Progenitor cell of endocrine pancreas (in vitro differentiated cells): Measurements from ENCODE around the gene PPP1R14D. TPM values are rescaled to one million over a fixed set of nuclear protein-coding genes. Genes with fewer than 3 reads are reported as not detected.

Source experiments
- DNase-seq: peaks from one replicate; pipeline ENCODE4 v3.0.0; 2021; ENCODE audit warnings: low spot score; ENCODE audit not compliant: unreplicated experiment
- H3K27ac Mint-ChIP-seq: 2 replicates; pipeline ENCODE4 v1.8.0; 2021; ENCODE audit warnings: mild to moderate bottlenecking, moderate library complexity, mixed read lengths
- H3K27me3 Mint-ChIP-seq: 2 replicates; pipeline ENCODE4 v1.8.0; 2021; ENCODE audit warnings: mixed read lengths
- H3K36me3 Mint-ChIP-seq: 2 replicates; pipeline ENCODE4 v1.8.0; 2022; ENCODE audit warnings: mixed read lengths; ENCODE audit not compliant: insufficient read depth
- H3K4me1 Mint-ChIP-seq: 2 replicates; pipeline ENCODE4 v1.8.0; 2021; ENCODE audit warnings: low read depth, mixed read lengths
- H3K4me3 Mint-ChIP-seq: 2 replicates; pipeline ENCODE4 v1.8.0; 2021; ENCODE audit warnings: low read depth, mild to moderate bottlenecking, moderate library complexity, mixed read lengths
- H3K9me3 Mint-ChIP-seq: 2 replicates; pipeline ENCODE4 v1.8.0; 2021; ENCODE audit warnings: low read depth, mixed read lengths
- long read RNA-seq: library from polyadenylated mRNA; unstranded; transcript quantifications from one replicate; pipeline ENCODE4 v2.0.0, GENCODE V29; 2020
- total RNA-seq: library from RNA; stranded (reverse); gene quantifications from 2 replicates; pipeline ENCODE4 v1.2.1, GENCODE V29; 2021
- TF ChIP-seq, protein P1 (sequence below): fragments of 200-600 bp; sonication (generic); IDR thresholded peaks from one replicate; pipeline ENCODE4 v1.5.0; 2021; ENCODE audit warnings: antibody characterized with exemption, mild to moderate bottlenecking; ENCODE audit not compliant: unreplicated experiment

The PPP1R14D gene, protein sequence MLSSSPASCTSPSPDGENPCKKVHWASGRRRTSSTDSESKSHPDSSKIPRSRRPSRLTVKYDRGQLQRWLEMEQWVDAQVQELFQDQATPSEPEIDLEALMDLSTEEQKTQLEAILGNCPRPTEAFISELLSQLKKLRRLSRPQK
- total RNA-seq = 0.81 and 1.5 TPM in 2 replicates
- long read RNA-seq, partial matches to known transcripts = 0 of 2 reads
- long read RNA-seq, other reads (novel, unspliced or antisense) = 2 of 2 reads

DNA sequence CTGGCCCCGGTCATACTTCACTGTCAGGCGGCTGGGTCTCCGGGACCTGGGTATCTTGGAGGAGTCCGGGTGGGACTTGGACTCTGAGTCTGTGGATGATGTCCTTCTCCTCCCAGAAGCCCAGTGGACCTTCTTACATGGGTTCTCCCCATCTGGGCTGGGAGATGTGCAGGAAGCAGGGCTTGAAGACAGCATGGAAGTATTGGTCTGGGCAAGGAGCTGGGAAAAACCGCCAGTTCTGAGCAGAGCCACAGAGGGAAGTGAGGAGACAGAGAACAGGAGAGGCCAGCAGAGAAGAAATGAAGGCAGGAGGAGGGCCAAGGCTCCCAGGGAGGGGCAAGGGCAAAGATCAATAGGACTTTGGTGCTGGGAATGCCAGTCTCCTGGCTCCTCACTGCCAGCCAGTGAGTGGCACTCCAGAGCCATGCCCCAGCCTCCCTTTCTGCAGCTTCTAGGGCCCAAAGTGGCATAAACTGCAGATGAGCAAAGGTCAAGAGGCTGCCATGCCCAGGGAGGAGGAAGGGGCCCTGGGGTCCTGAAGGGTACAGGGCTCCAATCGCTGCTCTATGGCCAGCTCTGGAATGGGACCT is at the start of gene PPP1R14D:
PPP1R14D (minus strand) TSS at position 262 of the 590 bp plus-strand sequence; CDS start at position 195, 67 bp downstream.
- no peak for DNase-seq
- Mint-ChIP-seq H3K27me3 (no peaks in the 10 kb centered on the region), H3K9me3 (no peaks in the 10 kb centered on the region), H3K4me1 (peaks cover 11% of the 10 kb centered on the region), H3K27ac (peak within 1 kb of the TSS; percentile 20), H3K4me3 (no peak within 1 kb of the TSS), H3K36me3 (peaks cover 8% of the 10 kb centered on the region)
- TF ChIP-seq, protein P1, sequence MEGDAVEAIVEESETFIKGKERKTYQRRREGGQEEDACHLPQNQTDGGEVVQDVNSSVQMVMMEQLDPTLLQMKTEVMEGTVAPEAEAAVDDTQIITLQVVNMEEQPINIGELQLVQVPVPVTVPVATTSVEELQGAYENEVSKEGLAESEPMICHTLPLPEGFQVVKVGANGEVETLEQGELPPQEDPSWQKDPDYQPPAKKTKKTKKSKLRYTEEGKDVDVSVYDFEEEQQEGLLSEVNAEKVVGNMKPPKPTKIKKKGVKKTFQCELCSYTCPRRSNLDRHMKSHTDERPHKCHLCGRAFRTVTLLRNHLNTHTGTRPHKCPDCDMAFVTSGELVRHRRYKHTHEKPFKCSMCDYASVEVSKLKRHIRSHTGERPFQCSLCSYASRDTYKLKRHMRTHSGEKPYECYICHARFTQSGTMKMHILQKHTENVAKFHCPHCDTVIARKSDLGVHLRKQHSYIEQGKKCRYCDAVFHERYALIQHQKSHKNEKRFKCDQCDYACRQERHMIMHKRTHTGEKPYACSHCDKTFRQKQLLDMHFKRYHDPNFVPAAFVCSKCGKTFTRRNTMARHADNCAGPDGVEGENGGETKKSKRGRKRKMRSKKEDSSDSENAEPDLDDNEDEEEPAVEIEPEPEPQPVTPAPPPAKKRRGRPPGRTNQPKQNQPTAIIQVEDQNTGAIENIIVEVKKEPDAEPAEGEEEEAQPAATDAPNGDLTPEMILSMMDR = no peak

DNA sequence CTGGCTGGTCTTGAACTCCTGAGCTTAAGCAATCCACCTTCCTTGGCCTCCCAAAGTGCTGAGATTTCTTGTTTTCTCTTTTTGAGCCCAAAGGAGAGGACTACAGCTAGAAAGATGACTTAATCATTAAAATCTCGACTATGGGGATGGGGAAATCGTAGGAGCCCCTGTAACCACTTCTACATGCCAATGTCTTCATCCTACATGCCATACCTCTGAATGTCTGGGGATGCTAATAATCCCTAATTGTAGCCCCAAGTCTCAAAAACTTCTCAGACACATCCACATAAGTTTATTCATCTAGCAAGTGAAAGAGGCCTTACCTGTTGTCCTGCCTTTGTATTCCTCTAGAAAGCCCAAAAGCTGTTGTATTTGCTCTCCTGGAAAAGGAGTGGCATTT is 49.2 kb upstream of the PPP1R14D start:
- no peak overlapping the region for H3K4me3 Mint-ChIP-seq
- peaks cover 6% of the 10 kb centered on the region for H3K4me1 Mint-ChIP-seq
- H3K9me3 Mint-ChIP-seq = no peaks in the 10 kb centered on the region
- H3K27ac Mint-ChIP-seq = no peak overlapping the region
- DNase-seq = no peak
- H3K27me3 Mint-ChIP-seq = peaks cover 6% of the 10 kb centered on the region
- H3K36me3 Mint-ChIP-seq = no peaks in the 10 kb centered on the region
- TF ChIP-seq, protein P1 = no peak

DNA sequence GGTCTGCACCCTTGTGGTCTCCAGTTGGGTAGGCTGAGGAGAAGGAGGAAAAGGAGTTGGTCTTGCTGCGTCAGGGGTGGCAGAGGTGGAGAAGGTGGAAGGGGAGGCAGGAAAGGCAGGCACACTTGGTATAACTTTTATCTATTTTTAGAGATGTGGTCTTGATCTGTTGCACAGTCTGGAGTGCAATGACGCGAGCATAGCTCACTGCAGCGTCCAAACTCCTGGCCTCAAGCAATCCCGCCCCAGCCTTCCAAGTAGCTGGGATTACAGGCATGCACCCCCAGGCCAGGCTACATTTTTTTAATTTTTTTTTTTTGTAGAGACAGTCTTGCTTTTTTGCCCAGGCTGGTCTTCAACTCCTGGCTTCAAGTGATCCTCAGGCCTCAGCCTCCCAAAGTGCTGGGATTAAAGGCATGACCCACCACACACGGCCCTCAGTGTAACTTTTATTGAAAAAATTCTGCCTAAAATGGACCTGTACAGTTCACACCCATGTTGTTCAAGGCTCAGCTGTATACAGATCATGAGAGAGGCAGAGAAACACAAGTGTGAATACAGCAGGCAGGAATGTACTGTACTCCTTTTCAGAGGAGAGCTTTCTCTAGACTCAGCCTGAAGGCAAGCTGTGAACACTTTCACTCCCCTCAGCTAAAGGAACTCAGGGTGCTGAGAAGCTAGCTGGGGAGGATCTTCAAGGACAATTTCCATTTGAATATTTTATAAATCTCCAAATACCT is 47.7 kb upstream of the PPP1R14D start:
- H3K36me3 Mint-ChIP-seq = no peaks in the 10 kb centered on the region
- H3K4me3 Mint-ChIP-seq = no peak overlapping the region
- H3K27ac Mint-ChIP-seq = no peak overlapping the region
- no peak for DNase-seq
- TF ChIP-seq, protein P1 = no peak
- no peaks in the 10 kb centered on the region for H3K9me3 Mint-ChIP-seq
- H3K27me3 Mint-ChIP-seq = peaks cover 6% of the 10 kb centered on the region
- H3K4me1 Mint-ChIP-seq = peaks cover 20% of the 10 kb centered on the region

DNA sequence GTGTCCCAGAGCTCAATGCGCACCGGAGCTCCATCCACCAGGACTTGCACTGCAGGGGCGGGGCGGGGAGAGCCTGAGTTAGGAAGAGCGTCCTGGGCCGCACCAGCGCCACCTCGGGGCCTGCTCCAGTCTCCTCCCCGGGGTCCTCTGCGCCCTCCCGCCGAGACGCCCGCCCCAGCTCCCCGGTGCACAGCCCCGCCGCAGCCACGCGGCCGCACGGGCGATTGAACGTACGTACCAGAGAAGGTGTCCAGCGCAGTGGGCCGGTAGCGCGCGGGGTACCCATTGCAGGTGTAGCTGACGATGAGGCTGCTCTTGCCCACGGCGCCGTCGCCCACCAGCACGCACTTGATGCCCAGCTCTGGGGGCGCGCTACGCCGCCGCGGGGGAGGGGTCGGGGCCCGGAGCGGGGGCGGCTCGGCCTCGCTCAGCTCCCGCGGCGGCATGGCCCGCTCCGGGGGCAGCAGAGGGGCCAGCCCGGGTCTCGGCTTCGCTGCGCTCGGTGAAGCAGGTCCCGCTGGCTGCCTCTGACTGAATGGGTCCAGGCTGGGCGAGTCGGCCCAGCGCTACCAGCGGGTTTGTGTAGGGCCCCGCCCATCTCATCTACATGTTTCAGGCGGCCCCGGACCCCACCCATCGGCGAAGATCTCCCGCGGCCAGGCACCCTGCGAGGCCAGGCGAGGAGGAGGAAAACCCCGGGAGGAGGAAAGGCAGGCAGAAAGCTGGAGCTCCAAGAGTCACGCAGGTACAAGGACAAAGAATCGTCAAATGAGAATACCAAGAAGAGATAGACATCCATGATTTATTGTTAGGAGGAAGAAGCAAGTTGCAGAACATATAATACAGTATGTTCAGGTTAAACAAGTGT is 45.4 kb upstream of the PPP1R14D start, which contains the start of gene RHOV:
RHOV (minus strand) TSS at position 541 of the 868 bp plus-strand sequence; CDS start at position 446, 95 bp downstream.
- Mint-ChIP-seq H3K27me3 (peaks cover 11% of the 10 kb centered on the region), H3K27ac (peak within 1 kb of the TSS; percentile 88), H3K4me1 (peaks cover 20% of the 10 kb centered on the region), H3K9me3 (no peaks in the 10 kb centered on the region), H3K4me3 (peak within 1 kb of the TSS; percentile 77), H3K36me3 (no peaks in the 10 kb centered on the region)
- TF ChIP-seq, protein P1 = peak; percentile 63
- peak; percentile 73 for DNase-seq
